Neural progenitor cell (in vitro differentiated cells): ENCODE measurements around the gene USP32. TPM values are rescaled to one million over a fixed set of nuclear protein-coding genes. Genes with fewer than 3 reads are reported as not detected.

Experiments used
- DNase-seq: peaks from one replicate; pipeline ENCODE4 v3.0.0-alpha.2; 2016; ENCODE audit warnings: low spot score
- H2AFZ ChIP-seq: fragments of 200-600 bp; sonication (generic); replicated peaks from 2 replicates; pipeline ENCODE4 v1.6.1; 2016; ENCODE audit warnings: antibody characterized with exemption
- H3F3A ChIP-seq: fragments of 200-600 bp; sonication (generic); 2 replicates; pipeline ENCODE4 v1.6.1; 2016; ENCODE audit warnings: antibody characterized with exemption, low read depth
- H3K27ac ChIP-seq: fragments of 200-600 bp; sonication (generic); 2 replicates; pipeline ENCODE4 v1.5.1; 2016; ENCODE audit warnings: mild to moderate bottlenecking
- H3K27me3 ChIP-seq: fragments of 200-600 bp; sonication (generic); 2 replicates; pipeline ENCODE4 v1.6.1; 2016; ENCODE audit warnings: mild to moderate bottlenecking, moderate library complexity
- H3K36me3 ChIP-seq: fragments of 200-600 bp; sonication (generic); 2 replicates; pipeline ENCODE4 v1.5.1; 2016
- H3K4me1 ChIP-seq: fragments of 200-600 bp; sonication (generic); 2 replicates; pipeline ENCODE4 v1.6.1; 2016; ENCODE audit warnings: mixed run types
- H3K4me2 ChIP-seq: fragments of 200-600 bp; sonication (generic); 2 replicates; pipeline ENCODE4 v1.6.1; 2016
- H3K4me3 ChIP-seq: fragments of 200-600 bp; sonication (generic); 2 replicates; pipeline ENCODE4 v1.5.1; 2016
- H3K79me2 ChIP-seq: fragments of 200-600 bp; sonication (generic); 2 replicates; pipeline ENCODE4 v1.6.1; 2016; ENCODE audit warnings: low read depth
- H3K9ac ChIP-seq: fragments of 200-600 bp; sonication (generic); 2 replicates; pipeline ENCODE4 v1.6.1; 2016
- H3K9me3 ChIP-seq: fragments of 200-600 bp; sonication (generic); 2 replicates; pipeline ENCODE4 v1.5.1; 2016; ENCODE audit warnings: low read depth
- H4K20me1 ChIP-seq: fragments of 200-600 bp; sonication (generic); 2 replicates; pipeline ENCODE4 v1.6.1; 2016; ENCODE audit warnings: low read depth
- H3K27ac Mint-ChIP-seq: 3 replicates; pipeline ENCODE4 v1.8.0; 2021; ENCODE audit warnings: mixed read lengths
- H3K27me3 Mint-ChIP-seq: 2 replicates; pipeline ENCODE4 v1.8.0; 2022; ENCODE audit warnings: low read depth, mild to moderate bottlenecking, inconsistent platforms, moderate library complexity, mixed read lengths; ENCODE audit not compliant: insufficient read depth
- H3K36me3 Mint-ChIP-seq: 3 replicates; pipeline ENCODE4 v1.8.0; 2021; ENCODE audit warnings: mixed read lengths
- H3K4me1 Mint-ChIP-seq: 3 replicates; pipeline ENCODE4 v1.8.0; 2021; ENCODE audit warnings: mixed read lengths
- H3K4me3 Mint-ChIP-seq: 3 replicates; pipeline ENCODE4 v1.8.0; 2021; ENCODE audit warnings: mild to moderate bottlenecking, moderate library complexity, mixed read lengths
- H3K9me3 Mint-ChIP-seq: 3 replicates; pipeline ENCODE4 v1.8.0; 2020; ENCODE audit warnings: mixed read lengths
- EZH2 ChIP-seq: fragments of 200-600 bp; sonication (generic); IDR thresholded peaks from 2 replicates; pipeline ENCODE4 v1.6.1; 2017; ENCODE audit warnings: antibody characterized with exemption, mild to moderate bottlenecking, moderate library complexity
- EZH2phosphoT487 ChIP-seq: fragments of 200-600 bp; sonication (generic); IDR thresholded peaks from 2 replicates; pipeline ENCODE4 v1.6.1; 2017; ENCODE audit warnings: antibody characterized with exemption
- total RNA-seq: library from RNA; depleted of rRNA; stranded (reverse); fragments of >200 nt; gene quantifications from 2 replicates; pipeline ENCODE4 v1.2.3, GENCODE V29; 2015; ENCODE audit warnings: low replicate concordance
- TF ChIP-seq, protein P1 (sequence below): fragments of 200-600 bp; sonication (generic); IDR thresholded peaks from 2 replicates; pipeline ENCODE4 v1.5.1; 2017; ENCODE audit warnings: antibody characterized with exemption, mild to moderate bottlenecking

USP32 gene
- total RNA-seq, 1 donor from 2014 or later: 45.0 TPM

DNA sequence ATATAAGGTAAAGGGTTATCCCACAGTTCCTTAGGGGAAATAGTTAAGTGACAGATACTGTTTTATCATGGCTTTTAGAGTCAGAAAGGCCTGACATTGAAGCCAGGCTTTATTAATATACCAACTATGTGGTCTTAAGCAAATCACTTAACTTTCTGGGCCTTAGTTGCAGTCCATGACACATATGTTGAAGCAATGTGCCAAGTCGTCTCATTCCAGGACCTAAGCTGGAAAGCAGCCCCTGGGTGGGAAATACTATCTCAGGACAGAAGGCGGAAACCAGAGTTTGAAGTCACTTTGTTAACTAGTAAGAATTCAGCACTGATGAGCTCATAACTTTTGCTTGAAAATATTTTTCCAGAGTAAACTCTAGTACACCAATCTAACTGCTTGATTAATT lies 80.0 kb downstream of the USP32 start:
- Histone ChIP-seq H2AFZ (no peak overlapping the region), H3K79me2 (peaks cover 87% of the 10 kb centered on the region), H3K4me3 (no peak overlapping the region), H3K27ac (no peak overlapping the region), H3F3A (peaks cover 21% of the 10 kb centered on the region), H3K4me2 (no peak overlapping the region), H3K9ac (no peak overlapping the region), H4K20me1 (peaks cover 19% of the 10 kb centered on the region), H3K36me3 (no peaks in the 10 kb centered on the region), H3K4me1 (peaks cover 8% of the 10 kb centered on the region), H3K9me3 (no peaks in the 10 kb centered on the region), H3K27me3 (no peaks in the 10 kb centered on the region)
- H3K4me3 Mint-ChIP-seq: no peak overlapping the region
- H3K36me3 Mint-ChIP-seq: peaks cover 16% of the 10 kb centered on the region
- no peak for DNase-seq
- H3K27ac Mint-ChIP-seq: no peak overlapping the region
- peaks cover 3% of the 10 kb centered on the region for H3K9me3 Mint-ChIP-seq
- peaks cover 2% of the 10 kb centered on the region for H3K27me3 Mint-ChIP-seq
- TF ChIP-seq, protein P1, sequence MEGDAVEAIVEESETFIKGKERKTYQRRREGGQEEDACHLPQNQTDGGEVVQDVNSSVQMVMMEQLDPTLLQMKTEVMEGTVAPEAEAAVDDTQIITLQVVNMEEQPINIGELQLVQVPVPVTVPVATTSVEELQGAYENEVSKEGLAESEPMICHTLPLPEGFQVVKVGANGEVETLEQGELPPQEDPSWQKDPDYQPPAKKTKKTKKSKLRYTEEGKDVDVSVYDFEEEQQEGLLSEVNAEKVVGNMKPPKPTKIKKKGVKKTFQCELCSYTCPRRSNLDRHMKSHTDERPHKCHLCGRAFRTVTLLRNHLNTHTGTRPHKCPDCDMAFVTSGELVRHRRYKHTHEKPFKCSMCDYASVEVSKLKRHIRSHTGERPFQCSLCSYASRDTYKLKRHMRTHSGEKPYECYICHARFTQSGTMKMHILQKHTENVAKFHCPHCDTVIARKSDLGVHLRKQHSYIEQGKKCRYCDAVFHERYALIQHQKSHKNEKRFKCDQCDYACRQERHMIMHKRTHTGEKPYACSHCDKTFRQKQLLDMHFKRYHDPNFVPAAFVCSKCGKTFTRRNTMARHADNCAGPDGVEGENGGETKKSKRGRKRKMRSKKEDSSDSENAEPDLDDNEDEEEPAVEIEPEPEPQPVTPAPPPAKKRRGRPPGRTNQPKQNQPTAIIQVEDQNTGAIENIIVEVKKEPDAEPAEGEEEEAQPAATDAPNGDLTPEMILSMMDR: no peak
- TF ChIP-seq EZH2phosphoT487 (no peak), EZH2 (no peak)
- H3K4me1 Mint-ChIP-seq: peaks cover 4% of the 10 kb centered on the region

DNA sequence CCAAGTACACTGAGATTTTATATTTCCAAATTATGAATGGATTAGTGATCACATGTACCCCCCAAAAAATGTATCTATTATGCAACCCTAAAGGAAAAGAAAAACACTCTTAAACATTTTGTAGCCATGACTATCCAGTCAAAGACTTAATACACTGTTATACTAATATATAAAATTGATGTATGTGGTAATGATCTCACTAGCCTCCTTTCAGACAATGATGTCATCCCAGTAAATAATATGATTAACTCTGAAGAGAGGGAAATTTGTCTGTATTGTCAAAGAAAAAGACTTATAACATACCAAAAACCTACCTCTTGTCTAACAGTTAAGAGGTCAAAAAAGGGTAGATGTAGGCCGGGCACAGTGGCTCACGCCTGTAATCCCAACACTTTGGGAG lies 80.7 kb downstream of the USP32 start:
- H2AFZ ChIP-seq: no peak overlapping the region
- Mint-ChIP-seq H3K4me1 (peaks cover 4% of the 10 kb centered on the region), H3K9me3 (peaks cover 3% of the 10 kb centered on the region), H3K27ac (no peak overlapping the region), H3K4me3 (no peak overlapping the region), H3K36me3 (peaks cover 18% of the 10 kb centered on the region), H3K27me3 (peaks cover 2% of the 10 kb centered on the region)
- no peaks in the 10 kb centered on the region for H3K27me3 ChIP-seq
- peaks cover 16% of the 10 kb centered on the region for H4K20me1 ChIP-seq
- peaks cover 8% of the 10 kb centered on the region for H3K4me1 ChIP-seq
- H3K9ac ChIP-seq: no peak overlapping the region
- TF ChIP-seq, protein P1: no peak
- no peak for TF ChIP-seq EZH2
- TF ChIP-seq EZH2phosphoT487: no peak
- H3K27ac ChIP-seq: no peak overlapping the region
- no peak overlapping the region for H3K4me2 ChIP-seq
- DNase-seq: no peak
- no peak overlapping the region for H3K4me3 ChIP-seq
- no peaks in the 10 kb centered on the region for H3K9me3 ChIP-seq
- peaks cover 21% of the 10 kb centered on the region for H3F3A ChIP-seq
- H3K79me2 ChIP-seq: peaks cover 87% of the 10 kb centered on the region
- no peaks in the 10 kb centered on the region for H3K36me3 ChIP-seq

DNA sequence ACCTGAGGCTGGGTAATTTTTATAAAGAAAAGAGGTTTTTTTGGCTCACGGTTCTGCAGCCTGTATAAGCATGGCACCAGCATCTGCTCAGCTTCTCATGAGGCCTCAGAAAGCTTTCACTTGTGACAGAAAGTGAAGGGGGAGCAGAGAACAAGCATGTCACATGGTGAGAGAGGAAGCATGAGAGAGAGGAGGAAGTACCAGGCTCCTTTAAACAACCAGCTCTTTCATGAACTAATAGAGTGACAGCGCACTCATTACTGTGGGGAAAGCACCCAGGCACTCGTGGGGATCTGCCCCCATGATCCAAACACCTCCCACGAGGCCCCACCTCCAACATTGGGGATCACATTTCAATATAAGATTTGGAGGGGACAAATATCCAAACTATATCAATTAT lies 86.8 kb downstream of the USP32 start:
- H3K4me2 ChIP-seq: no peak overlapping the region
- DNase-seq: no peak
- H3K36me3 ChIP-seq: no peaks in the 10 kb centered on the region
- peaks cover 10% of the 10 kb centered on the region for H3F3A ChIP-seq
- peaks cover 12% of the 10 kb centered on the region for H3K4me1 ChIP-seq
- no peaks in the 10 kb centered on the region for H3K27me3 ChIP-seq
- no peak overlapping the region for H3K27ac ChIP-seq
- peaks cover 12% of the 10 kb centered on the region for H4K20me1 ChIP-seq
- no peaks in the 10 kb centered on the region for H3K4me1 Mint-ChIP-seq
- H3K4me3 Mint-ChIP-seq: no peak overlapping the region
- H3K9me3 ChIP-seq: no peaks in the 10 kb centered on the region
- H3K27ac Mint-ChIP-seq: no peak overlapping the region
- H3K4me3 ChIP-seq: no peak overlapping the region
- TF ChIP-seq EZH2phosphoT487: no peak
- TF ChIP-seq EZH2: no peak
- TF ChIP-seq, protein P1: no peak
- peaks cover 15% of the 10 kb centered on the region for H3K36me3 Mint-ChIP-seq
- peaks cover 70% of the 10 kb centered on the region for H3K79me2 ChIP-seq
- no peaks in the 10 kb centered on the region for H3K9me3 Mint-ChIP-seq
- H2AFZ ChIP-seq: no peak overlapping the region
- H3K9ac ChIP-seq: no peak overlapping the region
- H3K27me3 Mint-ChIP-seq: peaks cover 2% of the 10 kb centered on the region
